ENCODE measurements around the gene FSTL4. TPM values are rescaled to one million over a fixed set of nuclear protein-coding genes. Genes with fewer than 3 reads are reported as not detected.

The FSTL4 gene
- total and polyA plus RNA-seq, 2 experiments from 2014 or later, result 1.4 to 2.8 TPM

GRCh38 chr5:133589286-133589685 is 23.1 kb downstream of the FSTL4 start:
- Histone ChIP-seq H3K9me2 (ENCODE audit: insufficient read depth) (no peaks in the 10 kb centered on the region), H4K20me1 (replicated peaks; ENCODE audit: insufficient read depth) (no peaks in the 10 kb centered on the region), H3K27ac (ENCODE audit: low read depth) (no peak overlapping the region), H2AFZ (no peak overlapping the region), H3K4me3 (no peak overlapping the region), H3K27me3 (ENCODE audit: insufficient read depth) (no peaks in the 10 kb centered on the region), H3K4me1 (ENCODE audit: insufficient read depth) (no peaks in the 10 kb centered on the region), H3F3A (replicated peaks; ENCODE audit: low read depth) (no peaks in the 10 kb centered on the region), H3K79me2 (replicated peaks; ENCODE audit: insufficient read depth) (no peaks in the 10 kb centered on the region), H3K4me2 (no peak overlapping the region), H3K36me3 (ENCODE audit: insufficient read depth) (no peaks in the 10 kb centered on the region)
- ATAC-seq, result peak; percentile 71
- Mint-ChIP-seq H3K27me3 (ENCODE audit: insufficient read depth, low read depth, poor library complexity) (peaks cover 3% of the 10 kb centered on the region), H3K4me1 (peaks cover 4% of the 10 kb centered on the region; the same call in 2 of the 3 replicates), H3K27ac (no peak overlapping the region), H3K36me3 (ENCODE audit: low read depth) (no peaks in the 10 kb centered on the region), H3K9me3 (no peaks in the 10 kb centered on the region), H3K4me3 (no peak overlapping the region)
- TF ChIP-seq CTCF (conservative IDR thresholded peaks at IDR 0.05; ENCODE audit: low read depth in 2 of 2), result peak; percentile 19 to 27; a peak in 3 of 4 replicates
- TF ChIP-seq CREB1 (CRISPR knock-in tag; IDR thresholded peaks at IDR 0.05; ENCODE audit: low read depth), result no peak
- TF ChIP-seq ZNF331 (CRISPR knock-in tag; IDR thresholded peaks at IDR 0.05; ENCODE audit: low read depth), result no peak
- TF ChIP-seq, protein P1, sequence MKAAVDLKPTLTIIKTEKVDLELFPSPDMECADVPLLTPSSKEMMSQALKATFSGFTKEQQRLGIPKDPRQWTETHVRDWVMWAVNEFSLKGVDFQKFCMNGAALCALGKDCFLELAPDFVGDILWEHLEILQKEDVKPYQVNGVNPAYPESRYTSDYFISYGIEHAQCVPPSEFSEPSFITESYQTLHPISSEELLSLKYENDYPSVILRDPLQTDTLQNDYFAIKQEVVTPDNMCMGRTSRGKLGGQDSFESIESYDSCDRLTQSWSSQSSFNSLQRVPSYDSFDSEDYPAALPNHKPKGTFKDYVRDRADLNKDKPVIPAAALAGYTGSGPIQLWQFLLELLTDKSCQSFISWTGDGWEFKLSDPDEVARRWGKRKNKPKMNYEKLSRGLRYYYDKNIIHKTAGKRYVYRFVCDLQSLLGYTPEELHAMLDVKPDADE (IDR thresholded peaks at IDR 0.05), result no peak
- TF ChIP-seq STAT1 (IDR thresholded peaks at IDR 0.05; ENCODE audit: unreplicated experiment), result no peak
- no peak for TF ChIP-seq EZH2phosphoT487 (IDR thresholded peaks at IDR 0.05; ENCODE audit: unreplicated experiment)
- TF ChIP-seq, protein P2, sequence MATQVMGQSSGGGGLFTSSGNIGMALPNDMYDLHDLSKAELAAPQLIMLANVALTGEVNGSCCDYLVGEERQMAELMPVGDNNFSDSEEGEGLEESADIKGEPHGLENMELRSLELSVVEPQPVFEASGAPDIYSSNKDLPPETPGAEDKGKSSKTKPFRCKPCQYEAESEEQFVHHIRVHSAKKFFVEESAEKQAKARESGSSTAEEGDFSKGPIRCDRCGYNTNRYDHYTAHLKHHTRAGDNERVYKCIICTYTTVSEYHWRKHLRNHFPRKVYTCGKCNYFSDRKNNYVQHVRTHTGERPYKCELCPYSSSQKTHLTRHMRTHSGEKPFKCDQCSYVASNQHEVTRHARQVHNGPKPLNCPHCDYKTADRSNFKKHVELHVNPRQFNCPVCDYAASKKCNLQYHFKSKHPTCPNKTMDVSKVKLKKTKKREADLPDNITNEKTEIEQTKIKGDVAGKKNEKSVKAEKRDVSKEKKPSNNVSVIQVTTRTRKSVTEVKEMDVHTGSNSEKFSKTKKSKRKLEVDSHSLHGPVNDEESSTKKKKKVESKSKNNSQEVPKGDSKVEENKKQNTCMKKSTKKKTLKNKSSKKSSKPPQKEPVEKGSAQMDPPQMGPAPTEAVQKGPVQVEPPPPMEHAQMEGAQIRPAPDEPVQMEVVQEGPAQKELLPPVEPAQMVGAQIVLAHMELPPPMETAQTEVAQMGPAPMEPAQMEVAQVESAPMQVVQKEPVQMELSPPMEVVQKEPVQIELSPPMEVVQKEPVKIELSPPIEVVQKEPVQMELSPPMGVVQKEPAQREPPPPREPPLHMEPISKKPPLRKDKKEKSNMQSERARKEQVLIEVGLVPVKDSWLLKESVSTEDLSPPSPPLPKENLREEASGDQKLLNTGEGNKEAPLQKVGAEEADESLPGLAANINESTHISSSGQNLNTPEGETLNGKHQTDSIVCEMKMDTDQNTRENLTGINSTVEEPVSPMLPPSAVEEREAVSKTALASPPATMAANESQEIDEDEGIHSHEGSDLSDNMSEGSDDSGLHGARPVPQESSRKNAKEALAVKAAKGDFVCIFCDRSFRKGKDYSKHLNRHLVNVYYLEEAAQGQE (IDR thresholded peaks at IDR 0.05; ENCODE audit: unreplicated experiment), result no peak
- peak; percentile 31 for DNase-seq (ENCODE audit: low spot score)

DNA sequence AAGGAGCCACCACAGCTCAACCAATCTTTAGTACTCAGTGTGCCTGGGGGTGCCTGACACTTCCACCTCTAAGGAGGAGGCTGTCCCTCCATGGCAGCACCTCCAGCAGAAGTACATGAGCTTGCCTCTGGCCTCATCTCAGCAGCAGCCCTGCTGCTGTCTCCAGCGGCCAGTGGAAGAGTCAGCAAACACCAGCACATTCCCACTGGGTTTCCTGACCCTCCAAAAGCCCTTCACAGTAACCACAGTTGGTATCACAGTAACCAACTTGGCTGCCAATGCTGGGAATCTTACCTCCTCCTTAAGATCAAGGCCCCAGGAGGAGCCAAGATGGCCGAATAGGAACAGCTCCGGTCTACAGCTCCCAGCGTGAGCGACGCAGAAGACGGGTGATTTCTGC is 29.4 kb downstream of the FSTL4 start:
- H3K4me3 ChIP-seq, result no peak overlapping the region
- H3K27ac ChIP-seq (ENCODE audit: low read depth), result no peak overlapping the region
- H3K36me3 Mint-ChIP-seq (ENCODE audit: low read depth), result no peaks in the 10 kb centered on the region
- DNase-seq (ENCODE audit: low spot score) (no peak), ATAC-seq (no peak)
- peaks cover 9% of the 10 kb centered on the region for H3K27me3 Mint-ChIP-seq (ENCODE audit: insufficient read depth, low read depth, poor library complexity)
- H3K4me3 Mint-ChIP-seq, result no peak overlapping the region
- peaks cover 2% of the 10 kb centered on the region; the same call in 1 of the 2 replicates for H3K4me1 ChIP-seq (ENCODE audit: insufficient read depth)
- H3K79me2 ChIP-seq (replicated peaks; ENCODE audit: insufficient read depth), result no peaks in the 10 kb centered on the region
- no peaks in the 10 kb centered on the region; the same call in 1 of the 2 replicates for H4K20me1 ChIP-seq (replicated peaks; ENCODE audit: insufficient read depth)
- no peak overlapping the region for H3K4me2 ChIP-seq
- H3K9me2 ChIP-seq (ENCODE audit: insufficient read depth), result no peaks in the 10 kb centered on the region
- H3K36me3 ChIP-seq (ENCODE audit: insufficient read depth), result no peaks in the 10 kb centered on the region
- no peak overlapping the region for H3K27ac Mint-ChIP-seq
- H3K4me1 Mint-ChIP-seq, result peaks cover 9% of the 10 kb centered on the region; the same call in 1 of the 3 replicates
- no peaks in the 10 kb centered on the region for H3K9me3 Mint-ChIP-seq
- H3F3A ChIP-seq (replicated peaks; ENCODE audit: low read depth), result no peaks in the 10 kb centered on the region
- H2AFZ ChIP-seq, result no peak overlapping the region
- H3K27me3 ChIP-seq (ENCODE audit: insufficient read depth), result no peaks in the 10 kb centered on the region
- TF ChIP-seq, protein P2 (IDR thresholded peaks at IDR 0.05; ENCODE audit: unreplicated experiment), result no peak
- no peak for TF ChIP-seq EZH2phosphoT487 (IDR thresholded peaks at IDR 0.05; ENCODE audit: unreplicated experiment)
- TF ChIP-seq EZH2 (IDR thresholded peaks at IDR 0.05; ENCODE audit: low read depth, unreplicated experiment), result no peak
- no peak for TF ChIP-seq ZNF114 (CRISPR knock-in tag; IDR thresholded peaks at IDR 0.05)
- no peak for TF ChIP-seq POLR2AphosphoS5 (IDR thresholded peaks at IDR 0.05; ENCODE audit: low read depth)
- no peak for TF ChIP-seq STAT1 (IDR thresholded peaks at IDR 0.05; ENCODE audit: unreplicated experiment)
- TF ChIP-seq, protein P1 (IDR thresholded peaks at IDR 0.05), result no peak
